Hepatocyte (in vitro differentiated cells): ENCODE data around the gene WFDC5.

Source experiments
- CTCF ChIP-seq: fragments of 200-600 bp; sonication (generic); IDR thresholded peaks from 2 replicates; pipeline ENCODE4 v1.5.1; 2016; ENCODE audit warnings: antibody characterized with exemption, mild to moderate bottlenecking; ENCODE audit not compliant: poor library complexity
- EZH2 ChIP-seq: fragments of 200-600 bp; sonication (generic); IDR thresholded peaks from 2 replicates; pipeline ENCODE4 v1.6.1; 2016; ENCODE audit warnings: antibody characterized with exemption, mild to moderate bottlenecking, borderline replicate concordance

DNA sequence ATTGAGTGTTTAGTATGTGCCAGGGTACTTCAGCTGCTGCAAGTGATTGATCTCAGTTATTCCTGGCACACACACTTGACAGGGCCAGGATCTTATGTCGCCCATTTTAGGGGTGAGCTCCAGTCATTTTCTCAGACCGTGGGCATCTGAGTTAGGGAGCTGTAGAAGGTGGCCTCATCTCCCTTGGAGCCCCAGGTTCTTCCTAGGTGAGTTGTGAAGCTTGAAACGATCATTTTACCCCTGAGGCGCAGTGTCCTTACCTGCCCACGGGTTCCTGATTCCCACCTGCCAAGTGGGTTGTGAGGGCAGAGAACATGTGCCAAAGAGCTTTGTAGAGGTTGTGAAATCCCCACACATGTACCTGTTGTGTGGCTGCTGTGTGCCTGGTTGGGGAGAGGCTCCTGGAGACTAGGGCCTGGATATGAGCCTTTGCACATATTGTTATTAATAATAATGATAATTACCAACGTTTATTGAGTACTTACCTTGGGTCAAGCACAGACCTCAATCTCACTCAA lies 13.6 kb downstream of the WFDC5 start:
- TF ChIP-seq CTCF (no peak), EZH2 (no peak)
